ENCODE data around the gene MARK3. TPM values are rescaled to one million over a fixed set of nuclear protein-coding genes. Genes with fewer than 3 reads are reported as not detected.
A peak's percentile ranks its signal among the peaks of the same experiment; 100 is the strongest.

The MARK3 gene
- total and polyA plus RNA-seq, 2 of the 13 experiments (the other 11 are each of a cell fraction or from before 2014, with no cell fraction given), result 47.7 to 56.6 TPM

DNA sequence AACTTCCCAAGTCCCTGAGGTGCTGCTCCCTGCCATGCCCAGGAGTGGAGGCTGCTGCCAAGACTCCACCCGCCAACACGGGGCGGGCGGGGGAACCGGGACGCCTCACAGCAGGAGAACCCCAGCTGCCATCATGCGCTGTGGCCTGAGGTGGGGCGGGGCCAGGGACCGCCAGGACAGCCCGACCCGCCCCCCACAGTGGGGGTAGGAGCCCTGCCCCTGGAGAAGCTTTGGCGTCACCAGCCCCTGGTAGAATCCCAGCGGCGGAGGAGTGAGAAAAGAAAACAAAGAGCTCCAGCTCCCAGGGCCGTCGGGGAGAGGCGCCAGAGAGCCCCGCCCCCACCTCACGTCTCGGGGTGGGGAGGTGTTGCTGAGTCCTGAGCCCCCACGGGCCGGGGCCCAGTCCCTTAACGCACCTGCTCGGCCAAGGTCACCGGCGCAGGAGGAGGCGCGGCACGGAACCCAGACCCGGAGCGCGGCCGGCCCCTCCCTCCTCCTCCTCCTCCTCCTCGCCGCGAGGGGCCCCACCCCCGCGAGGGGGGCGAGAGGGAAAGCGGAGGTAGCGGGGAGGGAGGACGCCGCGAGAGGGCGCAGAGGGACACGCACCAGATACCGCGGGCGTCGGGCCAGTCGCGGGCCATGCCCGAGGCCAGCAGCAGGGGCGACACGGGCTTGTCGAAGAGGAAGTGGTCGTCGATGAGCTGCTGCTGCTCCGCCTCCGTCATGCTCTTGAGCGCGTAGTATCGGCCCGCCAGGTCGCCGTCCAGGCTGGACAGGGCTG is 135.6 kb downstream of the MARK3 start:
- Histone ChIP-seq H3K79me2 (ENCODE audit: insufficient read depth, low read length) (peaks cover 4% of the 10 kb centered on the region), H4K20me1 (ENCODE audit: insufficient read depth, low read length) (no peaks in the 10 kb centered on the region), H3K4me2 (ENCODE audit: low read depth, low read length) (no peak overlapping the region), H3K9ac (ENCODE audit: insufficient read depth, low read depth, low read length) (no peak overlapping the region), H3K27ac (ENCODE audit: extremely low read length, insufficient read depth, low read length) (no peak overlapping the region), H2AFZ (ENCODE audit: low read length) (no peak overlapping the region), H3K4me1 (ENCODE audit: insufficient read depth, low read length) (peaks cover 63% of the 10 kb centered on the region), H3K9me3 (ENCODE audit: low read length) (no peaks in the 10 kb centered on the region), H3K4me3 (replicated peaks in 1 of 3; ENCODE audit: insufficient read depth in 1 of 3, low read depth in 2 of 3, low read length in 3 of 3) (peak overlapping the region in 2 of 3 experiments; percentile 11 to 81; a peak in 3 of 6 replicates), H3K27me3 (ENCODE audit: control insufficient read depth in 1 of 2, insufficient read depth in 2 of 2, low read length in 2 of 2) (no peaks in the 10 kb centered on the region), H3K36me3 (replicated peaks in 1 of 2; ENCODE audit: control insufficient read depth in 1 of 2, insufficient read depth in 2 of 2, low read length in 2 of 2) (peaks cover 0 to 10% of the 10 kb centered on the region in 2 experiments; a peak in 3 of 5 replicates)
- ChIA-PET CTCF (ENCODE audit: low intra/inter-chr PET ratio, low total read pairs) (no interaction called here), POLR2A (interaction anchor here (0.6 kb wide), 1 partner anchor 8 kb away, joined by 3 read pairs; the partner anchor contains the start of gene TRMT61A)
- no peak for ATAC-seq
- no TSS peak for BruUV-seq (replicated peaks)
- in situ Hi-C loops (cut with HindIII; ENCODE audit: extremely low pct_ligation_motif_present, low pct_unique_long_range_greater_than_20kb), result no loop called here
- whole genome bisulfite sequencing (ENCODE audit: low lambda C conversion rate), result 97% methylated on average over 47 of the region's 66 CpGs
- FAIRE-seq, result no peak
- DNase-seq (ENCODE audit: low spot score), result no peak
- intact Hi-C loops (cut with micrococcal nuclease; ENCODE audit: unreplicated experiment), result no loop called here
- TF ChIP-seq, protein P1, sequence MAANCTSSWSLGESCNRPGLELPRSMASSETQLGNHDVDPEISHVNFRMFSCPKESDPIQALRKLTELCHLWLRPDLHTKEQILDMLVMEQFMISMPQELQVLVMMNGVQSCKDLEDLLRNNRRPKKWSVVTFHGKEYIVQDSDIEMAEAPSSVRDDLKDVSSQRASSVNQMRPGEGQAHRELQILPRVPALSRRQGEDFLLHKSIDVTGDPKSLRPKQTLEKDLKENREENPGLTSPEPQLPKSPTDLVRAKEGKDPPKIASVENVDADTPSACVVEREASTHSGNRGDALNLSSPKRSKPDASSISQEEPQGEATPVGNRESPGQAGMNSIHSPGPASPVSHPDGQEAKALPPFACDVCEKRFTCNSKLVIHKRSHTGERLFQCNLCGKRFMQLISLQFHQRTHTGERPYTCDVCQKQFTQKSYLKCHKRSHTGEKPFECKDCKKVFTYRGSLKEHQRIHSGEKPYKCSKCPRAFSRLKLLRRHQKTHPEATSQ (CRISPR knock-in tag; IDR thresholded peaks at IDR 0.05; ENCODE audit: borderline replicate concordance), result no peak
- TF ChIP-seq ZBTB38 (CRISPR knock-in tag; IDR thresholded peaks at IDR 0.05), result peak; percentile 90
- TF ChIP-seq, protein P2, sequence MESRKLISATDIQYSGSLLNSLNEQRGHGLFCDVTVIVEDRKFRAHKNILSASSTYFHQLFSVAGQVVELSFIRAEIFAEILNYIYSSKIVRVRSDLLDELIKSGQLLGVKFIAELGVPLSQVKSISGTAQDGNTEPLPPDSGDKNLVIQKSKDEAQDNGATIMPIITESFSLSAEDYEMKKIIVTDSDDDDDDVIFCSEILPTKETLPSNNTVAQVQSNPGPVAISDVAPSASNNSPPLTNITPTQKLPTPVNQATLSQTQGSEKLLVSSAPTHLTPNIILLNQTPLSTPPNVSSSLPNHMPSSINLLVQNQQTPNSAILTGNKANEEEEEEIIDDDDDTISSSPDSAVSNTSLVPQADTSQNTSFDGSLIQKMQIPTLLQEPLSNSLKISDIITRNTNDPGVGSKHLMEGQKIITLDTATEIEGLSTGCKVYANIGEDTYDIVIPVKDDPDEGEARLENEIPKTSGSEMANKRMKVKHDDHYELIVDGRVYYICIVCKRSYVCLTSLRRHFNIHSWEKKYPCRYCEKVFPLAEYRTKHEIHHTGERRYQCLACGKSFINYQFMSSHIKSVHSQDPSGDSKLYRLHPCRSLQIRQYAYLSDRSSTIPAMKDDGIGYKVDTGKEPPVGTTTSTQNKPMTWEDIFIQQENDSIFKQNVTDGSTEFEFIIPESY (CRISPR knock-in tag; IDR thresholded peaks at IDR 0.05), result peak; percentile 69
- no peak for TF ChIP-seq MEF2D (CRISPR knock-in tag; IDR thresholded peaks at IDR 0.05)
- no peak for TF ChIP-seq HHEX (CRISPR knock-in tag; IDR thresholded peaks at IDR 0.05)
- TF ChIP-seq, protein P3, sequence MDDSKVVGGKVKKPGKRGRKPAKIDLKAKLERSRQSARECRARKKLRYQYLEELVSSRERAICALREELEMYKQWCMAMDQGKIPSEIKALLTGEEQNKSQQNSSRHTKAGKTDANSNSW (CRISPR knock-in tag; IDR thresholded peaks at IDR 0.05; ENCODE audit: borderline replicate concordance), result no peak
- no peak for TF ChIP-seq ZBTB7A (CRISPR knock-in tag; IDR thresholded peaks at IDR 0.05)
- TF ChIP-seq KDM1A (CRISPR knock-in tag; IDR thresholded peaks at IDR 0.05), result no peak
- TF ChIP-seq, protein P4, sequence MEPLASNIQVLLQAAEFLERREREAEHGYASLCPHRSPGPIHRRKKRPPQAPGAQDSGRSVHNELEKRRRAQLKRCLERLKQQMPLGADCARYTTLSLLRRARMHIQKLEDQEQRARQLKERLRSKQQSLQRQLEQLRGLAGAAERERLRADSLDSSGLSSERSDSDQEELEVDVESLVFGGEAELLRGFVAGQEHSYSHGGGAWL (CRISPR knock-in tag; IDR thresholded peaks at IDR 0.05), result no peak
- no peak for TF ChIP-seq EP300 (IDR thresholded peaks at IDR 0.05; ENCODE audit: low read depth in 2 of 2, low read length in 2 of 2)
- TF ChIP-seq EP300 (CRISPR knock-in tag; IDR thresholded peaks at IDR 0.05; ENCODE audit: borderline replicate concordance), result no peak
- TF ChIP-seq ZNF777 (CRISPR knock-in tag; IDR thresholded peaks at IDR 0.05), result no peak
- no peak for TF ChIP-seq MIER3 (CRISPR knock-in tag; IDR thresholded peaks at IDR 0.05; ENCODE audit: borderline replicate concordance)
- TF ChIP-seq, protein P5, sequence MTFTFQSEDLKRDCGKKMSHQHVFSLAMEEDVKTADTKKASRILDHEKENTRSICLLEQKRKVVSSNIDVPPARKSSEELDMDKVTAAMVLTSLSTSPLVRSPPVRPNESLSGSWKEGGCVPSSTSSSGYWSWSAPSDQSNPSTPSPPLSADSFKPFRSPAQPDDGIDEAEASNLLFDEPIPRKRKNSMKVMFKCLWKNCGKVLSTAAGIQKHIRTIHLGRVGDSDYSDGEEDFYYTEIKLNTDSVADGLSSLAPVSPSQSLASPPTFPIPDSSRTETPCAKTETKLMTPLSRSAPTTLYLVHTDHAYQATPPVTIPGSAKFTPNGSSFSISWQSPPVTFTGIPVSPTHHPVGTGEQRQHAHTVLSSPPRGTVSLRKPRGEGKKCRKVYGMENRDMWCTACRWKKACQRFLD (CRISPR knock-in tag; IDR thresholded peaks at IDR 0.05; ENCODE audit: borderline replicate concordance), result no peak
- no peak for TF ChIP-seq HNRNPH1 (optimal IDR thresholded peaks at IDR 0.05; ENCODE audit: low read depth, low read length)
- TF ChIP-seq ZNF850 (CRISPR knock-in tag; conservative IDR thresholded peaks at IDR 0.05), result no peak
- peak; percentile 31; the same call in 1 of the 2 replicates for TF ChIP-seq HOXA3 (CRISPR knock-in tag; IDR thresholded peaks at IDR 0.05)
- TF ChIP-seq KLF6 (CRISPR knock-in tag; IDR thresholded peaks at IDR 0.05), result no peak
- TF ChIP-seq AGO2 (optimal IDR thresholded peaks at IDR 0.05; ENCODE audit: low read depth, low read length), result peak; percentile 29
- no peak for TF ChIP-seq NR2F2 (IDR thresholded peaks at IDR 0.05; ENCODE audit: borderline replicate concordance, low read depth)
- TF ChIP-seq ZNF562 (CRISPR knock-in tag; IDR thresholded peaks at IDR 0.05; ENCODE audit: borderline replicate concordance), result no peak
